Mesothelial cell of epicardium (in vitro differentiated cells): ENCODE results near the gene PAX2. TPM values are rescaled to one million over a fixed set of nuclear protein-coding genes. Genes with fewer than 3 reads are reported as not detected.

Experiments used
- DNase-seq, 2 experiments: peaks; one replicate each; pipeline ENCODE4 v3.0.0; 2021; ENCODE audit warnings: low spot score in 2 of 2; ENCODE audit not compliant: unreplicated experiment in 2 of 2
- H3K27ac Mint-ChIP-seq: 2 replicates; pipeline ENCODE4 v1.8.0; 2021; ENCODE audit warnings: mixed read lengths
- H3K27me3 Mint-ChIP-seq: 2 replicates; pipeline ENCODE4 v1.8.0; 2021; ENCODE audit warnings: low read depth, mixed read lengths
- H3K36me3 Mint-ChIP-seq: 2 replicates; pipeline ENCODE4 v1.8.0; 2021; ENCODE audit warnings: mixed read lengths
- H3K4me1 Mint-ChIP-seq: 2 replicates; pipeline ENCODE4 v1.8.0; 2021; ENCODE audit warnings: mixed read lengths
- H3K4me3 Mint-ChIP-seq: 2 replicates; pipeline ENCODE4 v1.8.0; 2021; ENCODE audit warnings: mild to moderate bottlenecking, moderate library complexity, mixed read lengths
- H3K9me3 Mint-ChIP-seq: 2 replicates; pipeline ENCODE4 v1.8.0; 2021; ENCODE audit warnings: mixed read lengths
- CTCF ChIP-seq: fragments of 200-600 bp; sonication (generic); IDR thresholded peaks from one replicate; pipeline ENCODE4 v1.5.0; 2021; ENCODE audit warnings: antibody characterized with exemption; ENCODE audit not compliant: unreplicated experiment
- total RNA-seq: library from RNA; stranded (reverse); gene quantifications from 3 replicates; pipeline ENCODE4 v1.2.1, GENCODE V29; 2021

The PAX2 gene
- total RNA-seq, 1 donor from 2014 or later: not detected

GRCh38 chr10:100747456-100748230 lies 2.3 kb downstream of the PAX2 start:
- no peak for DNase-seq
- Mint-ChIP-seq H3K36me3 (no peaks in the 10 kb centered on the region), H3K4me1 (peaks cover 33% of the 10 kb centered on the region), H3K27me3 (peaks cover 97% of the 10 kb centered on the region), H3K27ac (no peak overlapping the region), H3K4me3 (no peak overlapping the region), H3K9me3 (no peaks in the 10 kb centered on the region)
- TF ChIP-seq CTCF: no peak

GRCh38 chr10:100748231-100749058 lies 3.1 kb downstream of the PAX2 start:
- Mint-ChIP-seq H3K4me1 (peaks cover 33% of the 10 kb centered on the region), H3K27ac (no peak overlapping the region), H3K27me3 (peaks cover 97% of the 10 kb centered on the region), H3K36me3 (no peaks in the 10 kb centered on the region), H3K4me3 (no peak overlapping the region), H3K9me3 (no peaks in the 10 kb centered on the region)
- TF ChIP-seq CTCF: no peak
- no peak for DNase-seq

- Mint-ChIP-seq H3K4me3 (no peak overlapping the region), H3K27me3 (peaks cover 97% of the 10 kb centered on the region), H3K4me1 (peaks cover 27% of the 10 kb centered on the region), H3K9me3 (no peaks in the 10 kb centered on the region), H3K27ac (no peak overlapping the region), H3K36me3 (no peaks in the 10 kb centered on the region)
- no peak for TF ChIP-seq CTCF
- no peak for DNase-seq
Measured at GRCh38 chr10:100749059-100749308, 3.6 kb downstream of the PAX2 start.

GRCh38 chr10:100749309-100750217 lies 4.2 kb downstream of the PAX2 start:
- no peak overlapping the region for H3K4me3 Mint-ChIP-seq

More at GRCh38 chr10:100749309-100750217, 4.2 kb downstream of the PAX2 start:
- Mint-ChIP-seq H3K27ac (no peak overlapping the region), H3K27me3 (peaks cover 97% of the 10 kb centered on the region), H3K36me3 (no peaks in the 10 kb centered on the region), H3K4me1 (peaks cover 21% of the 10 kb centered on the region), H3K9me3 (no peaks in the 10 kb centered on the region)
- no peak for DNase-seq
- TF ChIP-seq CTCF: no peak
